HEK293 (cell line): ENCODE results near the gene CANT1.

Experiments used
- CTCF ChIA-PET: fragments of 350-600 bp; formaldehyde crosslinking; extraction: SDS; loops from one replicate; lab custom pipeline; 2021; ENCODE audit warnings: antibody characterized with exemption; lab: Yijun Ruan, JAX
- POLR2A ChIA-PET: fragments of 300-600 bp; formaldehyde crosslinking; extraction: SDS; loops from one replicate; lab custom pipeline; 2020; ENCODE audit warnings: antibody characterized with exemption, inconsistent platforms; lab: Yijun Ruan, JAX
- H3K27ac ChIP-seq: fragments of 200-500 bp; sonication (Bioruptor generic); 2 replicates; pipeline ENCODE4 v1.5.1; 2014; ENCODE audit warnings: low read depth, low read length, control low read depth, inconsistent platforms; ENCODE audit errors: extremely low read depth
- H3K36me3 ChIP-seq, 2 experiments: fragments of 200-500 bp in 1 of 2; sonication (Bioruptor generic) in 1 of 2; 1 replicate in 1 of 2; 2 replicates in 1 of 2; pipeline ENCODE4 v1.5.1; 2014 to 2017; ENCODE audit warnings: inconsistent platforms in 2 of 2, low read length in 2 of 2; ENCODE audit not compliant: control insufficient read depth in 2 of 2, insufficient read depth in 1 of 2
- H3K4me1 ChIP-seq: fragments of 200-500 bp; sonication (Bioruptor generic); 2 replicates; pipeline ENCODE4 v1.5.1; 2014; ENCODE audit warnings: mild to moderate bottlenecking, low read length, inconsistent platforms; ENCODE audit not compliant: control insufficient read depth, insufficient read depth
- H3K4me3 ChIP-seq: 2 replicates; pipeline ENCODE4 v1.5.1; 2011; ENCODE audit warnings: low read depth, mild to moderate bottlenecking, control low read depth, low read length, moderate library complexity
- H3K9me3 ChIP-seq: fragments of 200-500 bp; sonication (Bioruptor generic); 2 replicates; pipeline ENCODE4 v1.5.1; 2014; ENCODE audit warnings: low read depth, low read length, inconsistent platforms; ENCODE audit not compliant: control insufficient read depth, insufficient read depth
- GLIS1 ChIP-seq: fragments of 450-650 bp; formaldehyde crosslinking; IDR thresholded peaks from 2 replicates; pipeline ENCODE4 v1.5.1; 2016; ENCODE audit warnings: missing biosample characterization, missing genetic modification characterization
- GLIS2 ChIP-seq: fragments of 450-650 bp; formaldehyde crosslinking; IDR thresholded peaks from 2 replicates; pipeline ENCODE4 v1.5.1; 2016; ENCODE audit warnings: missing biosample characterization, missing genetic modification characterization
- HOXC10 ChIP-seq: sonication (generic); formaldehyde crosslinking; IDR thresholded peaks from 2 replicates; pipeline ENCODE4 v1.8.1; 2023; ENCODE audit warnings: mild to moderate bottlenecking, missing genetic modification reagents
- HOXD13 ChIP-seq: sonication (generic); formaldehyde crosslinking; IDR thresholded peaks from 2 replicates; pipeline ENCODE4 v1.8.0; 2022; ENCODE audit warnings: missing genetic modification reagents, borderline replicate concordance
- PRDM1 ChIP-seq: fragments of 450-650 bp; formaldehyde crosslinking; IDR thresholded peaks from 2 replicates; pipeline ENCODE4; 2016; ENCODE audit warnings: missing biosample characterization, missing genetic modification characterization
- SALL2 ChIP-seq: fragments of 450-650 bp; formaldehyde crosslinking; IDR thresholded peaks from 2 replicates; pipeline ENCODE4 v1.5.0; 2017; ENCODE audit warnings: missing biosample characterization, mild to moderate bottlenecking, missing genetic modification characterization, borderline replicate concordance
- SETDB1 ChIP-seq: IDR thresholded peaks from one replicate; pipeline ENCODE4 v1.6.1; 2017; ENCODE audit warnings: mild to moderate bottlenecking, low read length, moderate library complexity, mixed read lengths; ENCODE audit not compliant: insufficient read length
- ZFP37 ChIP-seq: fragments of 450-650 bp; formaldehyde crosslinking; IDR thresholded peaks from 2 replicates; pipeline ENCODE4 v1.5.1; 2016; ENCODE audit warnings: missing biosample characterization, missing genetic modification characterization
- ZNF133 ChIP-seq: fragments of 450-650 bp; formaldehyde crosslinking; IDR thresholded peaks from 2 replicates; pipeline ENCODE4 v1.5.1; 2016; ENCODE audit warnings: missing biosample characterization, missing genetic modification characterization
- ZNF274 ChIP-seq, 2 experiments: fragments of 200-500 bp in 1 of 2; fragments of 450-650 bp in 1 of 2; sonication (Bioruptor generic) in 1 of 2; formaldehyde crosslinking in 1 of 2; IDR thresholded peaks; 2 replicates each; pipeline versions ENCODE4 v1.5.1 to v1.6.1; 2014 to 2016; ENCODE audit warnings: borderline replicate concordance in 1 of 2, inconsistent platforms in 1 of 2, low read length in 1 of 2, missing biosample characterization in 1 of 2, missing genetic modification characterization in 1 of 2
- ZNF501 ChIP-seq: fragments of 450-650 bp; formaldehyde crosslinking; IDR thresholded peaks from 2 replicates; pipeline ENCODE4 v1.5.1; 2016; ENCODE audit warnings: missing biosample characterization, missing genetic modification characterization
- ZNF558 ChIP-seq: fragments of 450-650 bp; formaldehyde crosslinking; IDR thresholded peaks from 2 replicates; pipeline ENCODE4 v1.5.1; 2016; ENCODE audit warnings: missing biosample characterization, missing genetic modification characterization
- ZNF596 ChIP-seq: fragments of 450-650 bp; IDR thresholded peaks from 2 replicates; pipeline ENCODE4 v1.5.0; 2018; ENCODE audit warnings: missing biosample characterization, mild to moderate bottlenecking, missing genetic modification characterization, moderate library complexity
- ZNF623 ChIP-seq: fragments of 450-650 bp; formaldehyde crosslinking; IDR thresholded peaks from 2 replicates; pipeline ENCODE4 v1.5.1; 2016; ENCODE audit warnings: missing biosample characterization, missing genetic modification characterization
- TF ChIP-seq, protein P1 (sequence below): fragments of 450-650 bp; formaldehyde crosslinking; IDR thresholded peaks from 2 replicates; pipeline ENCODE4 v1.5.1; 2016; ENCODE audit warnings: missing biosample characterization, missing genetic modification characterization, borderline replicate concordance
- TF ChIP-seq, protein P2 (sequence below): fragments of 450-650 bp; formaldehyde crosslinking; IDR thresholded peaks from 2 replicates; pipeline ENCODE4 v1.5.1; 2016; ENCODE audit warnings: missing biosample characterization, missing genetic modification characterization
- TF ChIP-seq, protein P3 (sequence below): fragments of 450-650 bp; formaldehyde crosslinking; IDR thresholded peaks from 2 replicates; pipeline ENCODE4 v1.5.1; 2016; ENCODE audit warnings: missing biosample characterization, missing genetic modification characterization
- TF ChIP-seq, protein P4 (sequence below): fragments of 450-650 bp; formaldehyde crosslinking; IDR thresholded peaks from 2 replicates; pipeline ENCODE4 v1.5.1; 2016; ENCODE audit warnings: missing biosample characterization, missing genetic modification characterization
- TF ChIP-seq, protein P5 (sequence below): fragments of 450-650 bp; formaldehyde crosslinking; IDR thresholded peaks from 2 replicates; pipeline ENCODE4 v1.5.1; 2016; ENCODE audit warnings: missing biosample characterization, missing genetic modification characterization

CANT1 gene

DNA sequence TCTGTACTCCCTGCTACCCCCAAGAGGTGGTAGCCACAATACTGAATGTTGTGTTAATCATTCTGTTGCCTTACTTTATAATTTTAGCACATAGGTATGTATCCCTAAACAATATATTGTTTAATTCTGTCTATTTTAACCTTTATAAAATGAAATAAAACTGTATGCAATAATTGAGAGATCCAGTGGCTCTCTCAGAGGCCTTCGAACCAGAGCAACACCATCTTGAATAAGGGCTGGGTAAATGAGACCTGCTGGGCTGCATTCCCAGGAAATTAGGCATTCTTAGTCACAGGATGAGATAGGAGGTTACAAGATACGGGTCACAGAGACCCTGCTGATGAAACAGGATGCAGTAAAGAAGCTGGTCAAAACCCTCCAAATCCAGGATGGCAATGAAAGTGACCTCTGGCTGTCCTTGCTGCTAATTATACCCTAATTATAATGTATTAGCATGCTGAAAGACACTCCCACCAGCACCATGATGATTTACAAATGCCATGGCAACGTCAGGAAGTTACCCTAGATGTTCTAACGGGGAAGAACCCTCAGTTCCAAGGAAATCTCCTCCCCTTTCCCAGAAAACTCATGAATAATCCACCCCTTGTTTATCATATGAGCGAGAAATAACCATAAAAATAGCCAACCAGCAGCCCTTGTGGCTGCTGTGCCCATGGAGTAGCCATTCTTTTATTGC lies 2.0 kb upstream of the CANT1 start (continued):
- no peak for TF ChIP-seq ZFP37 (tag by site-specific recombination)
- no peak for TF ChIP-seq ZNF623 (tag by site-specific recombination)
- no peak for TF ChIP-seq ZNF596
- no peak for TF ChIP-seq SETDB1

DNA sequence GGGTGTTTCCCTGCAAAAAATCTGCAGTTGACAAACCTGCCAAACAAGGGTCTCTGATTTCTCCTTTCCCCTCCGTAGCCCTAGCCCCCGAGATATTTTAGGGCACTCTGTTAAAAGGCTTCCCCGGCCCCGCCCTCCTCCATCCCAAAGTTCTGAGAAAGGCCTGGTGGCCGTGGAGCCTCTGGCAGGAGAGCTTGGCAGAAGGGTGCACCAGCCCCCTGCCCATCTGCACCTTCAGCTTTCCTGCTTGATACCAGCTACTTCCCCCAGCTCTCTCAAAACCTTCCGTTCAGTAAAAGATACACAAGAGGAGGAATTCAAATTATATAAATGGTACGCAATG lies 711 bp upstream of the CANT1 start:
- peaks cover 15% of the 10 kb centered on the region for H3K4me1 ChIP-seq
- POLR2A ChIA-PET = interaction anchor here (0.5 to 1.0 kb wide), 14 partner anchors 10 to 696 kb away, joined by 3 to 19 read pairs (median 4); partner anchors contain the start of genes LGALS3BP and USP36
- H3K4me3 ChIP-seq = peak overlapping the region; percentile 93; the same call in 1 of the 2 replicates
- H3K36me3 ChIP-seq = peaks cover 0 to 23% of the 10 kb centered on the region in 2 experiments; a peak in 1 of 3 replicates
- TF ChIP-seq GLIS1 (0 out of 2 replicates have a peak, but pooled peaks have one; percentile 0), HOXD13 (CRISPR knock-in tag) (no peak)
- TF ChIP-seq, protein P1, sequence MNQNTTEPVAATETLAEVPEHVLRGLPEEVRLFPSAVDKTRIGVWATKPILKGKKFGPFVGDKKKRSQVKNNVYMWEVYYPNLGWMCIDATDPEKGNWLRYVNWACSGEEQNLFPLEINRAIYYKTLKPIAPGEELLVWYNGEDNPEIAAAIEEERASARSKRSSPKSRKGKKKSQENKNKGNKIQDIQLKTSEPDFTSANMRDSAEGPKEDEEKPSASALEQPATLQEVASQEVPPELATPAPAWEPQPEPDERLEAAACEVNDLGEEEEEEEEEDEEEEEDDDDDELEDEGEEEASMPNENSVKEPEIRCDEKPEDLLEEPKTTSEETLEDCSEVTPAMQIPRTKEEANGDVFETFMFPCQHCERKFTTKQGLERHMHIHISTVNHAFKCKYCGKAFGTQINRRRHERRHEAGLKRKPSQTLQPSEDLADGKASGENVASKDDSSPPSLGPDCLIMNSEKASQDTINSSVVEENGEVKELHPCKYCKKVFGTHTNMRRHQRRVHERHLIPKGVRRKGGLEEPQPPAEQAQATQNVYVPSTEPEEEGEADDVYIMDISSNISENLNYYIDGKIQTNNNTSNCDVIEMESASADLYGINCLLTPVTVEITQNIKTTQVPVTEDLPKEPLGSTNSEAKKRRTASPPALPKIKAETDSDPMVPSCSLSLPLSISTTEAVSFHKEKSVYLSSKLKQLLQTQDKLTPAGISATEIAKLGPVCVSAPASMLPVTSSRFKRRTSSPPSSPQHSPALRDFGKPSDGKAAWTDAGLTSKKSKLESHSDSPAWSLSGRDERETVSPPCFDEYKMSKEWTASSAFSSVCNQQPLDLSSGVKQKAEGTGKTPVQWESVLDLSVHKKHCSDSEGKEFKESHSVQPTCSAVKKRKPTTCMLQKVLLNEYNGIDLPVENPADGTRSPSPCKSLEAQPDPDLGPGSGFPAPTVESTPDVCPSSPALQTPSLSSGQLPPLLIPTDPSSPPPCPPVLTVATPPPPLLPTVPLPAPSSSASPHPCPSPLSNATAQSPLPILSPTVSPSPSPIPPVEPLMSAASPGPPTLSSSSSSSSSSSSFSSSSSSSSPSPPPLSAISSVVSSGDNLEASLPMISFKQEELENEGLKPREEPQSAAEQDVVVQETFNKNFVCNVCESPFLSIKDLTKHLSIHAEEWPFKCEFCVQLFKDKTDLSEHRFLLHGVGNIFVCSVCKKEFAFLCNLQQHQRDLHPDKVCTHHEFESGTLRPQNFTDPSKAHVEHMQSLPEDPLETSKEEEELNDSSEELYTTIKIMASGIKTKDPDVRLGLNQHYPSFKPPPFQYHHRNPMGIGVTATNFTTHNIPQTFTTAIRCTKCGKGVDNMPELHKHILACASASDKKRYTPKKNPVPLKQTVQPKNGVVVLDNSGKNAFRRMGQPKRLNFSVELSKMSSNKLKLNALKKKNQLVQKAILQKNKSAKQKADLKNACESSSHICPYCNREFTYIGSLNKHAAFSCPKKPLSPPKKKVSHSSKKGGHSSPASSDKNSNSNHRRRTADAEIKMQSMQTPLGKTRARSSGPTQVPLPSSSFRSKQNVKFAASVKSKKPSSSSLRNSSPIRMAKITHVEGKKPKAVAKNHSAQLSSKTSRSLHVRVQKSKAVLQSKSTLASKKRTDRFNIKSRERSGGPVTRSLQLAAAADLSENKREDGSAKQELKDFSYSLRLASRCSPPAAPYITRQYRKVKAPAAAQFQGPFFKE (tag by site-specific recombination) = no peak
- TF ChIP-seq, all 188 proteins: peak for 1
- CTCF ChIA-PET = interaction anchor here (1.0 kb wide), 1 partner anchor 23 kb away, joined by 4 read pairs; no protein-coding TSS in a partner anchor
- no peaks in the 10 kb centered on the region for H3K9me3 ChIP-seq
- H3K27ac ChIP-seq = peak overlapping the region; percentile 72; the same call in 1 of the 2 replicates

DNA sequence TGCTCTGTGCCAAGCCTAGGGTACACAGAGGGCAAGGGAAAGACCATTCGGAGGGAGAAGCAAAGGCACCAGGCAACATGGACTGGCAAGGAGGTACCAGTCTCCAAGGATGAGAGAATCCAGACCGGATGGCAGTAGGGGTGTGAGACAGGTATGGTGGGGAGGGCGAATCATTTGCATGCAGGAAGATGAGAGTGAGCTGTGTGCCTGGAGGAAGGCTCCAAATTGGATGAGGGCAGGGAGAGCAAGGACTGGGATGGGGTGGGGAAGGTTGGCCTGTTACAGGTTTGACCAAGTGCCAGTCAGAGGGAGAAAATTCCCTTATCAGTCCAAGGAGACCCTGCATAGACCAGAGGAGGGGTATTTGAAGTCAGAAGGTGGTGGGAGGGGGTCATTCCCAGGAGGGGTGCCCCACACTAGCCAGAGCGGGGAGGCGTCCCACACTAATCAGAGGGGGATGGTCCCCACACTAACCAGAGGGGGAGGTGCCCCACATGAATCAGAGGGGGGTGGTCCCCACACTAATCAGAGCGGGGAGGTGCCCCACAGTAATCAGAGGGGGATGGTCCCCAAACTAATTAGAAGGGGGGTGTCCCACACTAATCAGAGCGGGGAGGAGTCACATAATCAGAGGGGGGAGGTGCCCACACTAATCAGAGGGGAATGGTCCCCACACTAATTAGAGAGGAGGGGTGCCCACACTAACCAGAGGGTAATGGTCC lies 737 bp downstream of the CANT1 start:
- peaks cover 0 to 23% of the 10 kb centered on the region in 2 experiments; a peak in 1 of 3 replicates for H3K36me3 ChIP-seq
- H3K4me1 ChIP-seq = peaks cover 17% of the 10 kb centered on the region
- CTCF ChIA-PET = interaction anchor here (1.0 to 4.0 kb wide), 3 partner anchors 15 to 54 kb away, joined by 3 to 21 read pairs (median 4); no protein-coding TSS in a partner anchor
- POLR2A ChIA-PET = interaction anchor here (0.6 to 1.0 kb wide), 10 partner anchors 12 to 174 kb away, joined by 3 to 19 read pairs (median 4); partner anchors contain the start of genes LGALS3BP and USP36
- no peaks in the 10 kb centered on the region for H3K9me3 ChIP-seq
- H3K27ac ChIP-seq = peak overlapping the region; percentile 72
- peak overlapping the region; percentile 93 for H3K4me3 ChIP-seq
- no peak for TF ChIP-seq ZNF274 (IDR thresholded peaks at IDR 0.05; ENCODE audit: low read length)
- no peak for TF ChIP-seq ZNF274 (tag by site-specific recombination; IDR thresholded peaks at IDR 0.05; ENCODE audit: borderline replicate concordance)
- peak; percentile 64 for TF ChIP-seq GLIS2
- TF ChIP-seq, protein P2, sequence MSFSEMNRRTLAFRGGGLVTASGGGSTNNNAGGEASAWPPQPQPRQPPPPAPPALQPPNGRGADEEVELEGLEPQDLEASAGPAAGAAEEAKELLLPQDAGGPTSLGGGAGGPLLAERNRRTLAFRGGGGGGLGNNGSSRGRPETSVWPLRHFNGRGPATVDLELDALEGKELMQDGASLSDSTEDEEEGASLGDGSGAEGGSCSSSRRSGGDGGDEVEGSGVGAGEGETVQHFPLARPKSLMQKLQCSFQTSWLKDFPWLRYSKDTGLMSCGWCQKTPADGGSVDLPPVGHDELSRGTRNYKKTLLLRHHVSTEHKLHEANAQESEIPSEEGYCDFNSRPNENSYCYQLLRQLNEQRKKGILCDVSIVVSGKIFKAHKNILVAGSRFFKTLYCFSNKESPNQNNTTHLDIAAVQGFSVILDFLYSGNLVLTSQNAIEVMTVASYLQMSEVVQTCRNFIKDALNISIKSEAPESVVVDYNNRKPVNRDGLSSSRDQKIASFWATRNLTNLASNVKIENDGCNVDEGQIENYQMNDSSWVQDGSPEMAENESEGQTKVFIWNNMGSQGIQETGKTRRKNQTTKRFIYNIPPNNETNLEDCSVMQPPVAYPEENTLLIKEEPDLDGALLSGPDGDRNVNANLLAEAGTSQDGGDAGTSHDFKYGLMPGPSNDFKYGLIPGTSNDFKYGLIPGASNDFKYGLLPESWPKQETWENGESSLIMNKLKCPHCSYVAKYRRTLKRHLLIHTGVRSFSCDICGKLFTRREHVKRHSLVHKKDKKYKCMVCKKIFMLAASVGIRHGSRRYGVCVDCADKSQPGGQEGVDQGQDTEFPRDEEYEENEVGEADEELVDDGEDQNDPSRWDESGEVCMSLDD (tag by site-specific recombination) = no peak
- TF ChIP-seq ZNF133 (tag by site-specific recombination) = no peak
- no peak for TF ChIP-seq HOXC10
- TF ChIP-seq, protein P3, sequence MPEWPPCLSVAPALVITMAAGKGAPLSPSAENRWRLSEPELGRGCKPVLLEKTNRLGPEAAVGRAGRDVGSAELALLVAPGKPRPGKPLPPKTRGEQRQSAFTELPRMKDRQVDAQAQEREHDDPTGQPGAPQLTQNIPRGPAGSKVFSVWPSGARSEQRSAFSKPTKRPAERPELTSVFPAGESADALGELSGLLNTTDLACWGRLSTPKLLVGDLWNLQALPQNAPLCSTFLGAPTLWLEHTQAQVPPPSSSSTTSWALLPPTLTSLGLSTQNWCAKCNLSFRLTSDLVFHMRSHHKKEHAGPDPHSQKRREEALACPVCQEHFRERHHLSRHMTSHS (tag by site-specific recombination) = no peak
- TF ChIP-seq, protein P4, sequence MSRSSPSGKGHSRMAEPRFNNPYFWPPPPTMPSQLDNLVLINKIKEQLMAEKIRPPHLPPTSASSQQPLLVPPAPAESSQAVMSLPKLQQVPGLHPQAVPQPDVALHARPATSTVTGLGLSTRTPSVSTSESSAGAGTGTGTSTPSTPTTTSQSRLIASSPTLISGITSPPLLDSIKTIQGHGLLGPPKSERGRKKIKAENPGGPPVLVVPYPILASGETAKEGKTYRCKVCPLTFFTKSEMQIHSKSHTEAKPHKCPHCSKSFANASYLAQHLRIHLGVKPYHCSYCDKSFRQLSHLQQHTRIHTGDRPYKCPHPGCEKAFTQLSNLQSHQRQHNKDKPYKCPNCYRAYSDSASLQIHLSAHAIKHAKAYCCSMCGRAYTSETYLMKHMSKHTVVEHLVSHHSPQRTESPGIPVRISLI (tag by site-specific recombination) = no peak
- no peak for TF ChIP-seq ZNF501
- no peak for TF ChIP-seq ZNF558 (tag by site-specific recombination)
- TF ChIP-seq, protein P5, sequence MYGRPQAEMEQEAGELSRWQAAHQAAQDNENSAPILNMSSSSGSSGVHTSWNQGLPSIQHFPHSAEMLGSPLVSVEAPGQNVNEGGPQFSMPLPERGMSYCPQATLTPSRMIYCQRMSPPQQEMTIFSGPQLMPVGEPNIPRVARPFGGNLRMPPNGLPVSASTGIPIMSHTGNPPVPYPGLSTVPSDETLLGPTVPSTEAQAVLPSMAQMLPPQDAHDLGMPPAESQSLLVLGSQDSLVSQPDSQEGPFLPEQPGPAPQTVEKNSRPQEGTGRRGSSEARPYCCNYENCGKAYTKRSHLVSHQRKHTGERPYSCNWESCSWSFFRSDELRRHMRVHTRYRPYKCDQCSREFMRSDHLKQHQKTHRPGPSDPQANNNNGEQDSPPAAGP (tag by site-specific recombination) = no peak
- TF ChIP-seq PRDM1 (tag by site-specific recombination) = no peak
- TF ChIP-seq SALL2 (tag by site-specific recombination) = no peak
